ENCODE data around the gene ADAT2. TPM values are rescaled to one million over a fixed set of nuclear protein-coding genes. Genes with fewer than 3 reads are reported as not detected.

The ADAT2 gene
- total RNA-seq, 3 donors from 2014 or later (not counting 1 experiment from before 2014, with no cell fraction given): 17.4 to 19.4 (median 19.1) TPM

GRCh38 chr6:143490775-143491174 lies 40.3 kb upstream of the ADAT2 start:
- Mint-ChIP-seq H3K27me3 (ENCODE audit: low read depth in 2 of 2) (no peaks in the 10 kb centered on the region), H3K9me3 (no peaks in the 10 kb centered on the region), H3K4me1 (no peaks in the 10 kb centered on the region), H3K36me3 (peaks cover 13% of the 10 kb centered on the region), H3K27ac (no peak overlapping the region), H3K4me3 (no peak overlapping the region)
- no peak for TF ChIP-seq CTCF (IDR thresholded peaks at IDR 0.05)
- H3K4me3 ChIP-seq (ENCODE audit: low read length): no peak overlapping the region
- no peak for ATAC-seq
- peaks cover 4% of the 10 kb centered on the region for H3K36me3 ChIP-seq (ENCODE audit: control insufficient read depth, insufficient read depth, low read length)
- WGBS (ENCODE audit: insufficient coverage): 98% methylated on average over 8 of the region's 8 CpGs
- no peak overlapping the region for H3K27ac ChIP-seq (ENCODE audit: low read length)
- no peaks in the 10 kb centered on the region for H3K9me3 ChIP-seq (ENCODE audit: control insufficient read depth, insufficient read depth, low read length)
- intact Hi-C loops (cut with micrococcal nuclease): no loop called here
- no peaks in the 10 kb centered on the region for H3K27me3 ChIP-seq (ENCODE audit: control insufficient read depth, insufficient read depth, low read length)
- no peak for DNase-seq
- H3K4me1 ChIP-seq (ENCODE audit: control insufficient read depth, insufficient read depth, low read length): no peaks in the 10 kb centered on the region

- H3K27ac Mint-ChIP-seq: no peak overlapping the region
- DNase-seq (no peak), ATAC-seq (no peak)
- Histone ChIP-seq H3K27me3 (ENCODE audit: control insufficient read depth, insufficient read depth, low read length) (no peaks in the 10 kb centered on the region), H3K9me3 (ENCODE audit: control insufficient read depth, insufficient read depth, low read length) (no peaks in the 10 kb centered on the region), H3K4me3 (ENCODE audit: low read length) (no peak overlapping the region), H3K27ac (ENCODE audit: low read length) (no peak overlapping the region), H3K36me3 (ENCODE audit: control insufficient read depth, insufficient read depth, low read length) (peaks cover 5% of the 10 kb centered on the region), H3K4me1 (ENCODE audit: control insufficient read depth, insufficient read depth, low read length) (no peaks in the 10 kb centered on the region)
- peaks cover 13% of the 10 kb centered on the region for H3K36me3 Mint-ChIP-seq
- H3K4me3 Mint-ChIP-seq: no peak overlapping the region
- no peaks in the 10 kb centered on the region for H3K27me3 Mint-ChIP-seq (ENCODE audit: low read depth in 2 of 2)
- no peak for TF ChIP-seq CTCF (IDR thresholded peaks at IDR 0.05)
- H3K4me1 Mint-ChIP-seq: no peaks in the 10 kb centered on the region
- no CpG with 5 or more reads among the region's 1 CpG for WGBS (ENCODE audit: insufficient coverage)
- H3K9me3 Mint-ChIP-seq: no peaks in the 10 kb centered on the region
- intact Hi-C loops (cut with micrococcal nuclease): no loop called here
Observed at GRCh38 chr6:143490244-143490643, 39.7 kb upstream of the ADAT2 start.

- 88% methylated on average over 1 of the region's 3 CpGs for WGBS (ENCODE audit: insufficient coverage)
- H3K4me3 Mint-ChIP-seq: no peak overlapping the region
- H3K27ac Mint-ChIP-seq: no peak overlapping the region
- peaks cover 5% of the 10 kb centered on the region for H3K36me3 ChIP-seq (ENCODE audit: control insufficient read depth, insufficient read depth, low read length)
- H3K4me1 ChIP-seq (ENCODE audit: control insufficient read depth, insufficient read depth, low read length): no peaks in the 10 kb centered on the region
- ATAC-seq (no peak), DNase-seq (no peak)
- no peaks in the 10 kb centered on the region for H3K9me3 Mint-ChIP-seq
- intact Hi-C loops (cut with micrococcal nuclease): no loop called here
- no peaks in the 10 kb centered on the region for H3K27me3 ChIP-seq (ENCODE audit: control insufficient read depth, insufficient read depth, low read length)
- no peaks in the 10 kb centered on the region for H3K9me3 ChIP-seq (ENCODE audit: control insufficient read depth, insufficient read depth, low read length)
- no peak overlapping the region for H3K27ac ChIP-seq (ENCODE audit: low read length)
- H3K4me1 Mint-ChIP-seq: no peaks in the 10 kb centered on the region
- no peaks in the 10 kb centered on the region for H3K36me3 Mint-ChIP-seq
- H3K4me3 ChIP-seq (ENCODE audit: low read length): no peak overlapping the region
- no peaks in the 10 kb centered on the region for H3K27me3 Mint-ChIP-seq (ENCODE audit: low read depth in 2 of 2)
- TF ChIP-seq CTCF (IDR thresholded peaks at IDR 0.05): no peak
Observed at GRCh38 chr6:143486752-143487151, 36.3 kb upstream of the ADAT2 start.

- no peak overlapping the region for H3K27ac ChIP-seq (ENCODE audit: low read length)
- H3K27me3 Mint-ChIP-seq (ENCODE audit: low read depth in 2 of 2): no peaks in the 10 kb centered on the region
- H3K36me3 Mint-ChIP-seq: no peaks in the 10 kb centered on the region
- H3K4me1 Mint-ChIP-seq: no peaks in the 10 kb centered on the region
- 93% methylated on average over 2 of the region's 2 CpGs for WGBS (ENCODE audit: insufficient coverage)
- no peak overlapping the region for H3K4me3 ChIP-seq (ENCODE audit: low read length)
- DNase-seq (no peak), ATAC-seq (no peak)
- peaks cover 5% of the 10 kb centered on the region for H3K36me3 ChIP-seq (ENCODE audit: control insufficient read depth, insufficient read depth, low read length)
- no peaks in the 10 kb centered on the region for H3K4me1 ChIP-seq (ENCODE audit: control insufficient read depth, insufficient read depth, low read length)
- TF ChIP-seq CTCF (IDR thresholded peaks at IDR 0.05): no peak
- intact Hi-C loops (cut with micrococcal nuclease): no loop called here
- H3K9me3 Mint-ChIP-seq: no peaks in the 10 kb centered on the region
- H3K4me3 Mint-ChIP-seq: no peak overlapping the region
- no peak overlapping the region for H3K27ac Mint-ChIP-seq
- no peaks in the 10 kb centered on the region for H3K9me3 ChIP-seq (ENCODE audit: control insufficient read depth, insufficient read depth, low read length)
- no peaks in the 10 kb centered on the region for H3K27me3 ChIP-seq (ENCODE audit: control insufficient read depth, insufficient read depth, low read length)
Observed at GRCh38 chr6:143485967-143486366, 35.5 kb upstream of the ADAT2 start.
